Measurements from ENCODE around the gene OSGEP.

The OSGEP gene

GRCh38 chr14:20441461-20441860 lies 13.2 kb downstream of the OSGEP start:
- Histone ChIP-seq H3K27me3 (ENCODE audit: insufficient read depth, low read length) (0 out of 2 replicates have a peak, but pooled peaks cover 3% of the 10 kb centered on the region), H3K9ac (ENCODE audit: low read length) (no peak overlapping the region), H3K9me2 (ENCODE audit: low read depth, low read length) (no peaks in the 10 kb centered on the region), H2AFZ (ENCODE audit: low read length) (no peak overlapping the region), H3K27ac (ENCODE audit: low read depth, low read length, poor library complexity, severe bottlenecking) (no peak overlapping the region), H3F3A (ENCODE audit: insufficient read depth, low read length) (no peaks in the 10 kb centered on the region), H3K4me3 (ENCODE audit: low read depth, low read length, poor library complexity, severe bottlenecking) (no peak overlapping the region), H3K36me3 (ENCODE audit: insufficient read depth, low read length) (peaks cover 27% of the 10 kb centered on the region), H3K79me2 (ENCODE audit: insufficient read depth, low read length) (no peaks in the 10 kb centered on the region), H3K4me1 (ENCODE audit: insufficient read depth, low read length, severe bottlenecking) (no peaks in the 10 kb centered on the region), H4K20me1 (ENCODE audit: insufficient read depth, low read length) (no peaks in the 10 kb centered on the region), H3K9me3 (ENCODE audit: low read length) (no peaks in the 10 kb centered on the region), H3K4me2 (ENCODE audit: low read length) (no peak overlapping the region)
- TF ChIP-seq CTCF (IDR thresholded peaks at IDR 0.05; ENCODE audit: low read length) (no peak), EZH2 (IDR thresholded peaks at IDR 0.05; ENCODE audit: borderline replicate concordance, low read length) (no peak)

- H3K27ac ChIP-seq (ENCODE audit: low read depth, low read length, poor library complexity, severe bottlenecking): no peak overlapping the region
- no peaks in the 10 kb centered on the region for H3K9me2 ChIP-seq (ENCODE audit: low read depth, low read length)
- H3K4me2 ChIP-seq (ENCODE audit: low read length): no peak overlapping the region
- H3K4me3 ChIP-seq (ENCODE audit: low read depth, low read length, poor library complexity, severe bottlenecking): no peak overlapping the region
- H4K20me1 ChIP-seq (ENCODE audit: insufficient read depth, low read length): no peaks in the 10 kb centered on the region
- no peaks in the 10 kb centered on the region for H3K79me2 ChIP-seq (ENCODE audit: insufficient read depth, low read length)
- H3K36me3 ChIP-seq (ENCODE audit: insufficient read depth, low read length): peaks cover 22% of the 10 kb centered on the region
- TF ChIP-seq CTCF (IDR thresholded peaks at IDR 0.05; ENCODE audit: low read length) (no peak), EZH2 (IDR thresholded peaks at IDR 0.05; ENCODE audit: borderline replicate concordance, low read length) (no peak)
- H2AFZ ChIP-seq (ENCODE audit: low read length): no peak overlapping the region
- no peaks in the 10 kb centered on the region for H3F3A ChIP-seq (ENCODE audit: insufficient read depth, low read length)
- 0 out of 2 replicates have a peak, but pooled peaks cover 3% of the 10 kb centered on the region for H3K27me3 ChIP-seq (ENCODE audit: insufficient read depth, low read length)
- no peaks in the 10 kb centered on the region for H3K4me1 ChIP-seq (ENCODE audit: insufficient read depth, low read length, severe bottlenecking)
- no peak overlapping the region for H3K9ac ChIP-seq (ENCODE audit: low read length)
- H3K9me3 ChIP-seq (ENCODE audit: low read length): no peaks in the 10 kb centered on the region
Measured at GRCh38 chr14:20440882-20441281, 13.7 kb downstream of the OSGEP start.

GRCh38 chr14:20440465-20440864 lies 14.1 kb downstream of the OSGEP start:
- H3K9ac ChIP-seq (ENCODE audit: low read length): no peak overlapping the region
- H3K9me2 ChIP-seq (ENCODE audit: low read depth, low read length): no peaks in the 10 kb centered on the region
- H3K4me1 ChIP-seq (ENCODE audit: insufficient read depth, low read length, severe bottlenecking): no peaks in the 10 kb centered on the region
- H4K20me1 ChIP-seq (ENCODE audit: insufficient read depth, low read length): no peaks in the 10 kb centered on the region
- 0 out of 2 replicates have a peak, but pooled peaks cover 3% of the 10 kb centered on the region for H3K27me3 ChIP-seq (ENCODE audit: insufficient read depth, low read length)
- H3K9me3 ChIP-seq (ENCODE audit: low read length): no peaks in the 10 kb centered on the region
- H3K36me3 ChIP-seq (ENCODE audit: insufficient read depth, low read length): peaks cover 17% of the 10 kb centered on the region
- H3K4me3 ChIP-seq (ENCODE audit: low read depth, low read length, poor library complexity, severe bottlenecking): no peak overlapping the region
- no peak overlapping the region for H3K27ac ChIP-seq (ENCODE audit: low read depth, low read length, poor library complexity, severe bottlenecking)
- TF ChIP-seq EZH2 (IDR thresholded peaks at IDR 0.05; ENCODE audit: borderline replicate concordance, low read length) (no peak), CTCF (IDR thresholded peaks at IDR 0.05; ENCODE audit: low read length) (no peak)
- no peak overlapping the region for H3K4me2 ChIP-seq (ENCODE audit: low read length)
- H3K79me2 ChIP-seq (ENCODE audit: insufficient read depth, low read length): no peaks in the 10 kb centered on the region
- no peak overlapping the region for H2AFZ ChIP-seq (ENCODE audit: low read length)
- no peaks in the 10 kb centered on the region for H3F3A ChIP-seq (ENCODE audit: insufficient read depth, low read length)
